ENCODE results near the gene WWC2.

WWC2 gene

DNA sequence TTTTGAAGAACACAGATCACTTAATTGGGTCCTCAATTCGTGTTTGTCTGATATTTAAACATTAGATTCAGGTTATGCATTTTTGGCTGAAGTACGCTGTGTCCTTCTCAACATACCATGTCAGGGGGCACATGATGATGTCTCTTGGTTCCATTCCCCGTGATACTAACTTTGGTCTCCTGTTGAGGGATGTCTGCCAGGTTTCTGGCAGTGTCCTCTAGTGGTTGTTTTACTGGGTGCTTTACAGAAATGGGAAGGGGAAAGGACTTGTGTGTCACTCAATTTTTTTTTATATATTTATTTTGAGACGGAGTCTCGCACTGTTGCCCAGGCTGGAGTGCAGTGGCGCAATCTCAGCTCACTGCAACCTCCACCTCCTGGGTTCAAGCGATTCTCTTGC, 58.2 kb downstream of the WWC2 start:
- Histone ChIP-seq H3K4me1 (ENCODE audit: insufficient read depth, low read length, poor library complexity, severe bottlenecking) (no peaks in the 10 kb centered on the region), H3K4me2 (ENCODE audit: low read depth, low read length, poor library complexity, severe bottlenecking) (no peak overlapping the region), H4K20me1 (ENCODE audit: insufficient read depth, low read length, poor library complexity, severe bottlenecking) (no peaks in the 10 kb centered on the region), H3F3A (ENCODE audit: low read depth) (no peaks in the 10 kb centered on the region), H3K4me3 (ENCODE audit: low read length, poor library complexity, severe bottlenecking) (no peak overlapping the region), H3K9me2 (replicated peaks; ENCODE audit: low read depth, low read length) (no peaks in the 10 kb centered on the region), H2AFZ (ENCODE audit: low read length) (no peak overlapping the region), H3K36me3 (ENCODE audit: insufficient read depth, low read length) (no peaks in the 10 kb centered on the region), H3K27me3 (ENCODE audit: insufficient read depth, low read length, poor library complexity, severe bottlenecking) (no peaks in the 10 kb centered on the region), H3K9me3 (ENCODE audit: insufficient read depth, low read depth, low read length) (no peaks in the 10 kb centered on the region), H3K9ac (ENCODE audit: low read depth, low read length, poor library complexity, severe bottlenecking) (no peak overlapping the region), H3K79me2 (ENCODE audit: insufficient read depth, low read length) (no peaks in the 10 kb centered on the region)
- TF ChIP-seq EZH2phosphoT487 (IDR thresholded peaks at IDR 0.05; ENCODE audit: borderline replicate concordance): no peak
- TF ChIP-seq, protein P1, sequence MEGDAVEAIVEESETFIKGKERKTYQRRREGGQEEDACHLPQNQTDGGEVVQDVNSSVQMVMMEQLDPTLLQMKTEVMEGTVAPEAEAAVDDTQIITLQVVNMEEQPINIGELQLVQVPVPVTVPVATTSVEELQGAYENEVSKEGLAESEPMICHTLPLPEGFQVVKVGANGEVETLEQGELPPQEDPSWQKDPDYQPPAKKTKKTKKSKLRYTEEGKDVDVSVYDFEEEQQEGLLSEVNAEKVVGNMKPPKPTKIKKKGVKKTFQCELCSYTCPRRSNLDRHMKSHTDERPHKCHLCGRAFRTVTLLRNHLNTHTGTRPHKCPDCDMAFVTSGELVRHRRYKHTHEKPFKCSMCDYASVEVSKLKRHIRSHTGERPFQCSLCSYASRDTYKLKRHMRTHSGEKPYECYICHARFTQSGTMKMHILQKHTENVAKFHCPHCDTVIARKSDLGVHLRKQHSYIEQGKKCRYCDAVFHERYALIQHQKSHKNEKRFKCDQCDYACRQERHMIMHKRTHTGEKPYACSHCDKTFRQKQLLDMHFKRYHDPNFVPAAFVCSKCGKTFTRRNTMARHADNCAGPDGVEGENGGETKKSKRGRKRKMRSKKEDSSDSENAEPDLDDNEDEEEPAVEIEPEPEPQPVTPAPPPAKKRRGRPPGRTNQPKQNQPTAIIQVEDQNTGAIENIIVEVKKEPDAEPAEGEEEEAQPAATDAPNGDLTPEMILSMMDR (conservative IDR thresholded peaks at IDR 0.05; ENCODE audit: low read length): no peak

DNA sequence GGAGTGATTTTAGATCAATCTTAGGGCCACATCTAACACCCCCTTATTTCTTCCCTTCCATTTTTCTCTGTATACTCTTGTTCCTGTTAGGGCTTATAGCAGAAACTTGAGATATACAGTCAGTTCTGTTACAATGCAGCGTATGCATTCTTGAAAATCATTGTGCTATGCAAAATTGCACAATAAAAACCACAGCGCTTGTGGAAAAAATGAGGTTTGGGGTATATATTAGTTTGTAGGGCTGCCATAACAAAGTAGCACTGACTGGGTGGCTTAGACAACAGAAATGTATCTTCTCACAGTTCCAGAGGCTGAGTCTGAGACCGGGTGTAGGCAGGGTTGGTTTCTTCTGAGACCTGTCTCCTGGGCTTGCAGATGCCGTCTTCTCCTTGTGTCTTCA, 59.0 kb downstream of the WWC2 start:
- Histone ChIP-seq H3K9me2 (replicated peaks; ENCODE audit: low read depth, low read length) (no peaks in the 10 kb centered on the region), H4K20me1 (ENCODE audit: insufficient read depth, low read length, poor library complexity, severe bottlenecking) (no peaks in the 10 kb centered on the region), H3K9me3 (ENCODE audit: insufficient read depth, low read depth, low read length) (no peaks in the 10 kb centered on the region), H3K9ac (ENCODE audit: low read depth, low read length, poor library complexity, severe bottlenecking) (no peak overlapping the region), H3K4me3 (ENCODE audit: low read length, poor library complexity, severe bottlenecking) (no peak overlapping the region), H3K4me2 (ENCODE audit: low read depth, low read length, poor library complexity, severe bottlenecking) (no peak overlapping the region), H2AFZ (ENCODE audit: low read length) (no peak overlapping the region), H3K79me2 (ENCODE audit: insufficient read depth, low read length) (no peaks in the 10 kb centered on the region), H3K36me3 (ENCODE audit: insufficient read depth, low read length) (no peaks in the 10 kb centered on the region), H3F3A (ENCODE audit: low read depth) (no peaks in the 10 kb centered on the region), H3K4me1 (ENCODE audit: insufficient read depth, low read length, poor library complexity, severe bottlenecking) (no peaks in the 10 kb centered on the region), H3K27me3 (ENCODE audit: insufficient read depth, low read length, poor library complexity, severe bottlenecking) (no peaks in the 10 kb centered on the region)
- TF ChIP-seq, protein P1 (conservative IDR thresholded peaks at IDR 0.05; ENCODE audit: low read length): no peak
- TF ChIP-seq EZH2phosphoT487 (IDR thresholded peaks at IDR 0.05; ENCODE audit: borderline replicate concordance): no peak

DNA sequence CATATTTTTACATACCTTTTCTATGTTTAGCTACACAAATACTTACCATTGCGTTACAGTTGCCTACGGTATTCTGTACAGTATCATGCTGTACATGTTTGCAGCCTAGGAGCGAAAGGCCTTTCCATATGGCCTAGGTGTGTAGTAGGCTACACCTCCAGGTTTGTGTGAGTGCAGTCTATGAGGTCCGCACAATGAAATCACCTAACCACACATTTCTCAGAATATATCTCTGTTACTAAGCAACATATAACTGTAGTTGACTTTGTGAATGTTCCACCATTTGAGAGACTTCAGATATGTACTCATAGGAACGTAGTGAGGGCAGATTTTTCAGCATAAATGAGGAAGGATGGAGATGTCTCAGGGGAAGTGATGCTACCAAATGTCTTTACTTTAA, 62.6 kb downstream of the WWC2 start:
- Histone ChIP-seq H3K79me2 (ENCODE audit: insufficient read depth, low read length) (no peaks in the 10 kb centered on the region), H3K4me3 (ENCODE audit: low read length, poor library complexity, severe bottlenecking) (no peak overlapping the region), H3F3A (ENCODE audit: low read depth) (no peaks in the 10 kb centered on the region), H4K20me1 (ENCODE audit: insufficient read depth, low read length, poor library complexity, severe bottlenecking) (no peaks in the 10 kb centered on the region), H3K4me1 (ENCODE audit: insufficient read depth, low read length, poor library complexity, severe bottlenecking) (no peaks in the 10 kb centered on the region), H3K9ac (ENCODE audit: low read depth, low read length, poor library complexity, severe bottlenecking) (no peak overlapping the region), H3K9me2 (replicated peaks; ENCODE audit: low read depth, low read length) (no peaks in the 10 kb centered on the region), H2AFZ (ENCODE audit: low read length) (no peak overlapping the region), H3K4me2 (ENCODE audit: low read depth, low read length, poor library complexity, severe bottlenecking) (no peak overlapping the region), H3K36me3 (ENCODE audit: insufficient read depth, low read length) (no peaks in the 10 kb centered on the region), H3K9me3 (ENCODE audit: insufficient read depth, low read depth, low read length) (no peaks in the 10 kb centered on the region), H3K27me3 (ENCODE audit: insufficient read depth, low read length, poor library complexity, severe bottlenecking) (no peaks in the 10 kb centered on the region)
- TF ChIP-seq EZH2phosphoT487 (IDR thresholded peaks at IDR 0.05; ENCODE audit: borderline replicate concordance): no peak

DNA sequence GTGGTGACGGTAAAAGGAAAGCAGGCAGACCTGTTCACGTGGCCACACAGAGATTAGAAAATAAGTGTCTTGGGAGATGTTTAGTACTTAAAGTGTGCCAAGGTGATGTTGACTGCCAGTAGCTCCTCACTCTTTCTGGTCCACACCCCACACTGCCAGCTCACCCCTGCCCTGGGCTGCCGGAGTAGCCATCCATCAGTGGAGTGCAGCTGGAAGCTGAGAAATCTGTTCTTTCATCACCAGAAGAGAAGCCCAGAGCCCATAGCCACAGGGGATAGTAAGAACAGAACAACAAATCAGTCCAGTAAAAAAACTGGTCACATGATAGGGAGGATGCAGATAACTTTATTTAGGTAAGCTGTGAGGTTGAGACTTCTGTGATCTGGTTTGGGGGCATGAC, 64.1 kb downstream of the WWC2 start:
- Histone ChIP-seq H3K79me2 (ENCODE audit: insufficient read depth, low read length) (no peaks in the 10 kb centered on the region), H3K4me1 (ENCODE audit: insufficient read depth, low read length, poor library complexity, severe bottlenecking) (no peaks in the 10 kb centered on the region), H2AFZ (ENCODE audit: low read length) (no peak overlapping the region), H3K36me3 (ENCODE audit: insufficient read depth, low read length) (no peaks in the 10 kb centered on the region), H3K4me3 (ENCODE audit: low read length, poor library complexity, severe bottlenecking) (no peak overlapping the region), H3K9me2 (replicated peaks; ENCODE audit: low read depth, low read length) (no peaks in the 10 kb centered on the region), H3K9ac (ENCODE audit: low read depth, low read length, poor library complexity, severe bottlenecking) (no peak overlapping the region), H3F3A (ENCODE audit: low read depth) (no peaks in the 10 kb centered on the region), H3K27me3 (ENCODE audit: insufficient read depth, low read length, poor library complexity, severe bottlenecking) (no peaks in the 10 kb centered on the region), H3K4me2 (ENCODE audit: low read depth, low read length, poor library complexity, severe bottlenecking) (no peak overlapping the region), H3K9me3 (ENCODE audit: insufficient read depth, low read depth, low read length) (no peaks in the 10 kb centered on the region), H4K20me1 (ENCODE audit: insufficient read depth, low read length, poor library complexity, severe bottlenecking) (no peaks in the 10 kb centered on the region)
- TF ChIP-seq, protein P1 (conservative IDR thresholded peaks at IDR 0.05; ENCODE audit: low read length): no peak
- TF ChIP-seq EZH2phosphoT487 (IDR thresholded peaks at IDR 0.05; ENCODE audit: borderline replicate concordance): no peak

Data from Loucy (cell line).